Measurements from ENCODE around the gene TMEM14C. TPM values are rescaled to one million over a fixed set of nuclear protein-coding genes. Genes with fewer than 3 reads are reported as not detected.

The TMEM14C gene
- total and polyA plus RNA-seq, 12 donors = 105 to 312 (median 162) TPM

DNA sequence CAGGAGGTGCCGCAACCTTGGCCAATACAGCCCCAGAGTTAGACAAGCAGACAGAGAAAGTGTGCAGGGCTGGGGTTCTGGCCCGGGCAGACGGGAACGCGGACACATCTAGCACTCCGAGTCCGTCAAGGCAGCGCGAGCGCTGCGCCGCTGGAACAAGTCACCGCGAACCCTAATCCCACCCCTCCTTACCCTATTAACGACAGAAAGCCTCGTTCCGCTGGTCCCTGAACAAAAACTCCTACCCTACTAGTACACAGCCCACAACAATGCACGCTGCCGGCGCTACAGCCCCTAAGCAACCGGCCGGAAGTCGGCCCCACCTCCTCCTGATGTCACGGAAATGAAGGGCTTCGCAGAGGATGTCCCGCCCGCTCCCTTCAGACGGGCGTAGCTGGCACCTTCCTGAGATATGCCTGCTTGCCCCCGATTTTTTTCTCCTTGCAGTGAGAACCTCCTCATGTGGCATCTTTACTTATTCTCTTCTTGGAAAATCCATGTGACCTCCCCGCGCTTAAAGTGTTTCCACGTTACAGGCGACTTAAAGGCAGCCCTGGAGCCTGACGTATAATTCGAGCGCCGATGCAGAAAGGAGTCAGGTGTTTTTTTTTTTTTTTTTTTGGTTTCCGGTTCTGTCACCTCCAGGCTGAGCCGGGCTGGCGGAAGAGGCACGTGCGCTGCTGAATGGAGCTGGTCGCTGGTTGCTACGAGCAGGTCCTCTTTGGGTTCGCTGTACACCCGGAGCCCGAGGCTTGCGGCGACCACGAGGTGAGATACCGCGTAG lies 28.4 kb upstream of the TMEM14C start, which contains the start of the genes C6orf52 and PAK1IP1:
C6orf52 (minus strand) TSS at position 315 of the 784 bp plus-strand sequence. CDS start 7,066 bp downstream, outside the sequence.
PAK1IP1 (plus strand) TSS at position 671 of the 784 bp plus-strand sequence; CDS start at position 685, 14 bp downstream.
- peak within 1 kb of the TSS; percentile 68 to 87 (median 78) for H3K4me3 ChIP-seq
- 0% methylated on average over 45 to 53 of the region's 53 CpGs for WGBS, 4 donors
- peak; percentile 89 to 96 (median 93) for DNase-seq
- peaks cover 0 to 18% of the 10 kb centered on the region in 2 donors for H3K36me3 ChIP-seq (replicated peaks in 1 of 2)
- peaks cover 18 to 25% of the 10 kb centered on the region in 2 donors for H3K4me1 ChIP-seq (replicated peaks in 1 of 2)
- no peaks in the 10 kb centered on the region for H3K27me3 ChIP-seq
- H3K9me3 ChIP-seq (replicated peaks in 1 of 3) = no peaks in the 10 kb centered on the region
- intact Hi-C loops (cut with DNase I) = loop anchor here in 1 of 2 donors (10.0 kb wide), 2 partner anchors 50 to 110 kb away; partner anchors contain the start of gene TMEM14B
- peak within 1 kb of the TSS; percentile 80 to 98 (median 94) for H3K27ac ChIP-seq
- TF ChIP-seq CTCF (IDR thresholded peaks at IDR 0.05) = peak in 1 of 6 experiments; percentile 6
- peak; percentile 65 to 74 for TF ChIP-seq POLR2A (IDR thresholded peaks at IDR 0.05)

DNA sequence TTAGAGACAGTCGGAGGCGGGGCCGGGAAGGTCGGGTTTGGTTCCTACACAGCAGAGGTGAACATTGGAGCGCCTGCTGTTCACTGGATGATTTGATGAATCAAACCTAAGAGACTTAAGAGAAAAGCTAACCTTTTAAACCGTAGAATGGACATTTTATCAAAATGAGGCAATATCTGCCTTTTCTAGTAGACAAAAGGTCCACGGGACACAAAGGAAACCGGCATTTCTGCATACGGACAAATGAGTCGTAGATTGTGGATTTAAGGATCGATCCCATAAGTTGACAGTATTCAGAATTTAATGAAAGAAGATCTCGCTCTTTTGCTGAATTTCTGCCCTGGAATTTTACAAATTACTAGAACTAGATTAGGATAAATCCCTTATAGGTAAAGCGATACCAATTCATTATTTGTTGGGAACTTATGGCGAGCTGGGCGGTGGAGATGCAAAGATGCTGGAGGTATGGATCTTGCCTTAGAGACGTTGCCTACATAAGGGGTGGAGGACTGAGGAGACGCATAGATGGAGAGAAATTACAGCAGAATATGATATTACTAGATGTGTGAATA lies 27.7 kb upstream of the TMEM14C start:
- H3K36me3 ChIP-seq (replicated peaks in 1 of 2) = peaks cover 0 to 21% of the 10 kb centered on the region in 2 donors
- no peak for DNase-seq
- H3K4me1 ChIP-seq (replicated peaks in 1 of 2) = peaks cover 18 to 25% of the 10 kb centered on the region in 2 donors
- H3K4me3 ChIP-seq = peak overlapping the region; percentile 28 to 79 (median 72)
- 0 to 2% (median 1%) methylated on average over 17 of the region's 17 CpGs for WGBS, 4 donors
- no peaks in the 10 kb centered on the region for H3K9me3 ChIP-seq (replicated peaks in 1 of 3)
- intact Hi-C loops (cut with DNase I) = loop anchor here in 1 of 2 donors (10.0 kb wide), 2 partner anchors 50 to 110 kb away; partner anchors contain the start of gene TMEM14B
- H3K27ac ChIP-seq = peak overlapping the region; percentile 80 to 98 (median 94)
- H3K27me3 ChIP-seq = no peaks in the 10 kb centered on the region
- no peak for TF ChIP-seq POLR2A (IDR thresholded peaks at IDR 0.05)
- no peak for TF ChIP-seq CTCF (IDR thresholded peaks at IDR 0.05)

DNA sequence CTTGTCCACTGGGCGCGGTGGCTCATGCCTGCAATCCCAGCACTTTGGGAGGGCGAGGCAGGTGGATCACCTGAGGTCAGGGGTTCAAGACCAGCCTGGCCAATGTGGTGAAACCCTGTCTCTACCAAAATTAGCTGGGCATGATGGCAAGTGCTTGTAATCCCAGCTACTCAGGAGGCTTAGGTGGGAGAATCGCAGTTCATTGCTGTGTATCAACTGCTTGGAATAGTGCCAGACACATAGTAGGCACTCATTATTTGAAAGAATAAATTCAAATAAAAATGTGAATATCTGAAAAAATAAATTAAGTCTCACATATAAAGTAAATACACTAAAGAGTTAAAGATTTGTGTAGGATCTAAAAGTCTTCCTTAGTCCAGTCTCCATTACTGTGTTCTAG lies 26.2 kb upstream of the TMEM14C start:
- TF ChIP-seq POLR2A (IDR thresholded peaks at IDR 0.05) = no peak
- no peak for TF ChIP-seq CTCF (IDR thresholded peaks at IDR 0.05)
- Histone ChIP-seq H3K27me3 (no peaks in the 10 kb centered on the region), H3K9me3 (replicated peaks in 1 of 3) (no peaks in the 10 kb centered on the region), H3K36me3 (replicated peaks in 1 of 2) (peaks cover 0 to 21% of the 10 kb centered on the region in 2 donors), H3K27ac (no peak overlapping the region), H3K4me3 (no peak overlapping the region), H3K4me1 (replicated peaks in 1 of 2) (peaks cover 18 to 25% of the 10 kb centered on the region in 2 donors)
- DNase-seq = no peak
- intact Hi-C loops (cut with DNase I) = loop anchor here in 1 of 2 donors (10.0 kb wide), 2 partner anchors 48 to 108 kb away; partner anchors contain the start of gene TMEM14B
- 97 to 98% (median 98%) methylated on average over 2 to 4 of the region's 4 CpGs for WGBS, 4 donors

- no peaks in the 10 kb centered on the region for H3K9me3 ChIP-seq (replicated peaks in 1 of 3)
- H3K36me3 ChIP-seq (replicated peaks in 1 of 2) = peaks cover 0 to 10% of the 10 kb centered on the region in 2 donors
- no peak for TF ChIP-seq POLR2A (IDR thresholded peaks at IDR 0.05)
- no peak for TF ChIP-seq CTCF (IDR thresholded peaks at IDR 0.05)
- H3K27ac ChIP-seq = no peak overlapping the region
- H3K4me3 ChIP-seq = no peak overlapping the region
- intact Hi-C loops (cut with DNase I) = no loop called here
- no peak for DNase-seq
- no peaks in the 10 kb centered on the region for H3K4me1 ChIP-seq (replicated peaks in 1 of 2)
- H3K27me3 ChIP-seq = no peaks in the 10 kb centered on the region
- WGBS, 4 donors = 86 to 88% (median 88%) methylated on average over 8 of the region's 8 CpGs
Measured at GRCh38 chr6:10713962-10714361, 8.9 kb upstream of the TMEM14C start.

Measured in adrenal gland (tissue), 12 donors.